GM23338 (cell line): ENCODE data around the gene KCTD1. TPM values are rescaled to one million over a fixed set of nuclear protein-coding genes. Genes with fewer than 3 reads are reported as not detected.

Experiments
- ATAC-seq: fragments of 200-7000 bp; cut with Tn5 transposase; 3 replicates; pipeline ENCODE4 v1.9.1; 2020
- DNase-seq: peaks from one replicate; pipeline ENCODE4 v3.0.0-alpha.2; 2015; ENCODE audit warnings: low spot score
- H2AFZ ChIP-seq: fragments of 200-600 bp; sonication (generic); 2 replicates; pipeline ENCODE4 v1.8.0; 2016; ENCODE audit warnings: antibody characterized with exemption, mild to moderate bottlenecking, moderate library complexity
- H3F3A ChIP-seq: fragments of 200-600 bp; sonication (generic); replicated peaks from 2 replicates; pipeline ENCODE4 v1.8.0; 2017; ENCODE audit warnings: antibody characterized with exemption, mixed run types, low read depth
- H3K27ac ChIP-seq: fragments of 200-600 bp; sonication (generic); 2 replicates; pipeline ENCODE4 v1.6.1; 2016; ENCODE audit warnings: low read depth
- H3K27me3 ChIP-seq: fragments of 200-600 bp; sonication (generic); 2 replicates; pipeline ENCODE4 v1.8.0; 2016; ENCODE audit warnings: mild to moderate bottlenecking, mixed run types, moderate library complexity; ENCODE audit not compliant: insufficient read depth
- H3K36me3 ChIP-seq: fragments of 200-600 bp; sonication (generic); 2 replicates; pipeline ENCODE4 v1.8.0; 2016; ENCODE audit warnings: mild to moderate bottlenecking; ENCODE audit not compliant: insufficient read depth
- H3K4me1 ChIP-seq: fragments of 200-600 bp; sonication (generic); 2 replicates; pipeline ENCODE4 v1.8.0; 2016; ENCODE audit warnings: mild to moderate bottlenecking, moderate library complexity; ENCODE audit not compliant: insufficient read depth
- H3K4me2 ChIP-seq: fragments of 200-600 bp; sonication (generic); 2 replicates; pipeline ENCODE4 v1.7.1; 2017; ENCODE audit warnings: mixed run types
- H3K4me3 ChIP-seq: fragments of 200-600 bp; sonication (generic); 2 replicates; pipeline ENCODE4 v1.6.1; 2016; ENCODE audit warnings: mixed run types
- H3K79me2 ChIP-seq: fragments of 200-600 bp; sonication (generic); replicated peaks from 2 replicates; pipeline ENCODE4 v1.8.0; 2017; ENCODE audit warnings: mild to moderate bottlenecking; ENCODE audit not compliant: insufficient read depth
- H3K9me2 ChIP-seq: fragments of 200-600 bp; sonication (generic); 2 replicates; pipeline ENCODE4 v1.8.0; 2017; ENCODE audit not compliant: insufficient read depth
- H4K20me1 ChIP-seq: fragments of 200-600 bp; sonication (generic); replicated peaks from 2 replicates; pipeline ENCODE4 v1.8.0; 2017; ENCODE audit warnings: mild to moderate bottlenecking; ENCODE audit not compliant: insufficient read depth
- H3K27ac Mint-ChIP-seq: 2 replicates; pipeline ENCODE4 v1.8.0; 2020; ENCODE audit warnings: inconsistent platforms, mild to moderate bottlenecking, moderate library complexity, mixed read lengths
- H3K27me3 Mint-ChIP-seq: 3 replicates; pipeline ENCODE4 v1.8.0; 2022; ENCODE audit warnings: low read depth, mild to moderate bottlenecking, moderate library complexity, mixed read lengths, inconsistent platforms; ENCODE audit not compliant: insufficient read depth, poor library complexity
- H3K36me3 Mint-ChIP-seq: 3 replicates; pipeline ENCODE4 v1.8.0; 2021; ENCODE audit warnings: low read depth, mild to moderate bottlenecking, inconsistent platforms, moderate library complexity, mixed read lengths
- H3K4me1 Mint-ChIP-seq: 3 replicates; pipeline ENCODE4 v1.8.0; 2020; ENCODE audit warnings: mild to moderate bottlenecking, inconsistent platforms, mixed read lengths
- H3K4me3 Mint-ChIP-seq: 3 replicates; pipeline ENCODE4 v1.8.0; 2021; ENCODE audit warnings: moderate library complexity, mild to moderate bottlenecking, inconsistent platforms, mixed read lengths
- H3K9me3 Mint-ChIP-seq: 3 replicates; pipeline ENCODE4 v1.8.0; 2020; ENCODE audit warnings: moderate library complexity, mild to moderate bottlenecking, inconsistent platforms, mixed read lengths
- CREB1 ChIP-seq: fragments of 250-450 bp; sonication (Bioruptor Pico); IDR thresholded peaks from 2 replicates; pipeline ENCODE4 v1.5.0; 2020; ENCODE audit warnings: low read depth, mild to moderate bottlenecking, moderate library complexity
- EZH2 ChIP-seq: fragments of 200-600 bp; sonication (generic); IDR thresholded peaks from one replicate; pipeline ENCODE4 v1.8.0; 2017; ENCODE audit warnings: antibody characterized with exemption, mild to moderate bottlenecking, low read depth; ENCODE audit not compliant: unreplicated experiment
- EZH2phosphoT487 ChIP-seq: fragments of 200-600 bp; sonication (generic); IDR thresholded peaks from one replicate; pipeline ENCODE4 v1.8.1; 2018; ENCODE audit warnings: antibody characterized with exemption; ENCODE audit not compliant: unreplicated experiment
- NANOG ChIP-seq: IDR thresholded peaks from 2 replicates; pipeline ENCODE4 v1.6.1; 2016; ENCODE audit warnings: antibody characterized with exemption, borderline replicate concordance
- ZNF462 ChIP-seq: fragments of 250-450 bp; sonication (Bioruptor Pico); IDR thresholded peaks from 2 replicates; pipeline ENCODE4 v1.5.0; 2020; ENCODE audit warnings: mild to moderate bottlenecking, moderate library complexity
- polyA plus RNA-seq: library from polyadenylated mRNA; unstranded; fragments of >200 nt; fragmentation: Nextera tagmentation; extraction: Ambion mirVana; gene quantifications from 2 replicates; pipeline ENCODE4 v1.2.1, GENCODE V29; 2016
- total RNA-seq: library from RNA; depleted of rRNA; stranded (reverse); fragments of >200 nt; shearing (Covaris generic); gene quantifications from 2 replicates; pipeline ENCODE4 v1.2.3, GENCODE V29; 2014
- TF ChIP-seq, protein P1 (sequence below): IDR thresholded peaks from 2 replicates; pipeline ENCODE4 v1.6.1; 2016; ENCODE audit warnings: antibody characterized with exemption

Gene KCTD1
- total and polyA plus RNA-seq, 2 experiments from 2014 or later, result 7.1 to 20.5 TPM

GRCh38 chr18:26551695-26552081 lies 3.3 kb upstream of the KCTD1 start:
- Histone ChIP-seq H3K36me3 (no peaks in the 10 kb centered on the region), H2AFZ (no peak overlapping the region), H3K4me2 (peak overlapping the region; percentile 89), H3K27ac (no peak overlapping the region), H3K4me1 (peaks cover 12% of the 10 kb centered on the region), H4K20me1 (no peaks in the 10 kb centered on the region), H3F3A (no peaks in the 10 kb centered on the region), H3K4me3 (peak overlapping the region; percentile 77), H3K27me3 (peaks cover 85% of the 10 kb centered on the region), H3K9me2 (no peaks in the 10 kb centered on the region), H3K79me2 (no peaks in the 10 kb centered on the region)
- H3K36me3 Mint-ChIP-seq, result no peaks in the 10 kb centered on the region
- TF ChIP-seq NANOG (no peak), EZH2phosphoT487 (no peak), EZH2 (peak; percentile 82)
- no peak for ATAC-seq
- peaks cover 21% of the 10 kb centered on the region for H3K4me1 Mint-ChIP-seq
- no peak for DNase-seq
- peak overlapping the region; percentile 67 for H3K4me3 Mint-ChIP-seq
- no peaks in the 10 kb centered on the region for H3K9me3 Mint-ChIP-seq
- H3K27me3 Mint-ChIP-seq, result peaks cover 57% of the 10 kb centered on the region
- no peak overlapping the region for H3K27ac Mint-ChIP-seq

DNA sequence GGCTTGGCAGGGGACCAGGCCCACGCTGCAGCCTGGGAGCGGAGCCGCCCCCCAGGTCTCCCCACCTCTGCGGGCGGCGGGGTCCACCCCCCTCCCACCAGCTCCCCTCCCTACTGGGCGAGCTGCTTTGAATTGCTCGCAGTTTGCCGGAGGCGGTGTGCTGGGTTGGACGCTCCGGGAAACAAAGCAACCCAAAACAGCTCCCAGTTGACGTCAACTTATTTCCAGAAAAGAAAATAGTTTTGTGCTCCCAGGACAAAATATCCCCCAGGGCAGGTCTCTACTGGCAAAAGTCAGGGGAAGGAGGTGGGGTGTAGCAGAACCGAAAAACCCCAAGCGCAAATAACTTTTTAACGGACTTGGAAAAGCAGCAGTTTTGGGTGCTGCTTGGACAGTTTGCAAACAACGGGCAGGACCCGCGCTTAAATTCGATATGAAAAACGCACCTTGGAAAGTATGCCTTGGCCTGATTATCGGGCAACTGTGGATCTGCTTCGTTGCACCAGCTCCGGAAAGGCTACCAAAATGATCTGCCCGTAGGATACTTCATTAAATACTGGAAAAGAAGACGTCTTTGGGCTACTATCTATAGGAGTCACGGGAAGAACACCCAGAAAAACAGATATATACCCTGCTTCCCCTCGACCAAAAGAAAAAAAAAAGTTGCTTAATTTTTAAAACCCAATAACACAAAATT lies 2.8 kb upstream of the KCTD1 start:
- DNase-seq (peak; percentile 61), ATAC-seq (peak; percentile 9)
- Mint-ChIP-seq H3K27ac (no peak overlapping the region), H3K27me3 (peaks cover 62% of the 10 kb centered on the region), H3K4me1 (peaks cover 26% of the 10 kb centered on the region), H3K4me3 (peak overlapping the region; percentile 67), H3K36me3 (0 out of 3 replicates have a peak, but pooled peaks cover 5% of the 10 kb centered on the region), H3K9me3 (no peaks in the 10 kb centered on the region; the same call in 2 of the 3 replicates)
- Histone ChIP-seq H3K9me2 (no peaks in the 10 kb centered on the region), H3K79me2 (no peaks in the 10 kb centered on the region), H4K20me1 (no peaks in the 10 kb centered on the region), H3K4me1 (peaks cover 17% of the 10 kb centered on the region), H2AFZ (peak overlapping the region; percentile 88), H3F3A (no peaks in the 10 kb centered on the region; the same call in 1 of the 2 replicates), H3K27me3 (peaks cover 90% of the 10 kb centered on the region), H3K4me2 (peak overlapping the region; percentile 89), H3K27ac (no peak overlapping the region), H3K36me3 (no peaks in the 10 kb centered on the region), H3K4me3 (peak overlapping the region; percentile 77)
- TF ChIP-seq EZH2 (peak; percentile 85), ZNF462 (CRISPR knock-in tag) (no peak), CREB1 (CRISPR knock-in tag) (0 out of 2 replicates have a peak, but pooled peaks have one; percentile 22)
- TF ChIP-seq, protein P1, sequence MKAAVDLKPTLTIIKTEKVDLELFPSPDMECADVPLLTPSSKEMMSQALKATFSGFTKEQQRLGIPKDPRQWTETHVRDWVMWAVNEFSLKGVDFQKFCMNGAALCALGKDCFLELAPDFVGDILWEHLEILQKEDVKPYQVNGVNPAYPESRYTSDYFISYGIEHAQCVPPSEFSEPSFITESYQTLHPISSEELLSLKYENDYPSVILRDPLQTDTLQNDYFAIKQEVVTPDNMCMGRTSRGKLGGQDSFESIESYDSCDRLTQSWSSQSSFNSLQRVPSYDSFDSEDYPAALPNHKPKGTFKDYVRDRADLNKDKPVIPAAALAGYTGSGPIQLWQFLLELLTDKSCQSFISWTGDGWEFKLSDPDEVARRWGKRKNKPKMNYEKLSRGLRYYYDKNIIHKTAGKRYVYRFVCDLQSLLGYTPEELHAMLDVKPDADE, result no peak
